Myometrial cell (primary cell): Measurements from ENCODE around the gene ACTRT1. TPM values are rescaled to one million over a fixed set of nuclear protein-coding genes. Genes with fewer than 3 reads are reported as not detected.

ENCODE experiments used
- total RNA-seq: library from RNA; depleted of rRNA; stranded (reverse); fragments of >200 nt; gene quantifications from 2 replicates; pipeline ENCODE4 v1.2.3, GENCODE V29; 2015

ACTRT1 gene
- total RNA-seq = not detected in 2 replicates

DNA sequence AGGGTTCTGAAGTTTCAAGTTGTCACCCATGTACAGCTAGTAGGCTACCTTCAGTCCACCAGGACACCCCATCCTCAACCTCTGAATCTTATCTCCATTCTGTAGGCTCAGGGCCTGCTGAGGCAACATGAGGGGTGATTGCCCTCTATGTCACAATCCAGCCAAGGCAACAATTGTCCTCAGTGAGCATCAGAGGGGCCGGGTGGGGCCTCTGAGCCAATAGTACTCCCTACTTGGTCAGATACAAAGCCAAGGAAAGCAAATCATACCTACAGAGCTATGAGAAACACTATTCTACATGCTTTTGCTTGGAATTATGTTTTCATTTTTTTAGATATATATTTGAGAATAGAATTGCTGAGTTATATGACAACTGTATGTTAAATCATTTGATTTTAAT is at the start of gene ACTRT1:
TSS of gene ACTRT1 (minus strand) at position 101 of the 400 bp plus-strand sequence. CDS start 197 bp downstream, outside the sequence.

